Measurements from ENCODE around the gene KLHL40.

- TF ChIP-seq EZH2 (IDR thresholded peaks at IDR 0.05) (no peak), POLR2AphosphoS5 (IDR thresholded peaks at IDR 0.05; ENCODE audit: borderline replicate concordance, low read depth, low read length) (no peak)
Measured at GRCh38 chr3:42692667-42693529, 7.6 kb downstream of the KLHL40 start.
